ENCODE measurements around the gene PLCXD3. TPM values are rescaled to one million over a fixed set of nuclear protein-coding genes. Genes with fewer than 3 reads are reported as not detected.

The PLCXD3 gene
- total and polyA plus RNA-seq, 9 of the 15 experiments (the other 6 are each of a cell fraction or from before 2014, with no cell fraction given), result not detected

DNA sequence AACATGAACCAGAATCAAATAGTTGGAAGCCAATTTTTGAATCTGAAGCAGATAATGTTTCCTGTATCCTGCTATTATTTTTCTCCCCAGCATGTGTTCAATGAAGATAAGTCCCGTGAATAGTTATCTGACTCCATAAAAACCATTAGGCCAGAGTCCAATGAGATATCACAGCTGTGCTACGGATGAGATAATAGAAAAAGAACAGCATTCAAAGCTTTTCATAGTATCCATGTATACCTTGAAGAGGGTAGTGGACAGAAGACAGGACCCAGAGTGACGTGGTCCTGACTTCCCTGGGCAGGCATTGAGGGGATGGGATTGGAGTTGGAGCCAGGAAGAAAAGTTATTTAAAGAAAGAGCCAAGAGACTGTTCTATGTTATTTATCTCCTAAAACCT, 246.4 kb downstream of the PLCXD3 start (continued):
- TF ChIP-seq, protein P1, sequence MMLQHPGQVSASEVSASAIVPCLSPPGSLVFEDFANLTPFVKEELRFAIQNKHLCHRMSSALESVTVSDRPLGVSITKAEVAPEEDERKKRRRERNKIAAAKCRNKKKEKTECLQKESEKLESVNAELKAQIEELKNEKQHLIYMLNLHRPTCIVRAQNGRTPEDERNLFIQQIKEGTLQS (IDR thresholded peaks at IDR 0.05), result no peak
- TF ChIP-seq, protein P1 (CRISPR knock-in tag; conservative IDR thresholded peaks at IDR 0.05), result no peak
- TF ChIP-seq, protein P2, sequence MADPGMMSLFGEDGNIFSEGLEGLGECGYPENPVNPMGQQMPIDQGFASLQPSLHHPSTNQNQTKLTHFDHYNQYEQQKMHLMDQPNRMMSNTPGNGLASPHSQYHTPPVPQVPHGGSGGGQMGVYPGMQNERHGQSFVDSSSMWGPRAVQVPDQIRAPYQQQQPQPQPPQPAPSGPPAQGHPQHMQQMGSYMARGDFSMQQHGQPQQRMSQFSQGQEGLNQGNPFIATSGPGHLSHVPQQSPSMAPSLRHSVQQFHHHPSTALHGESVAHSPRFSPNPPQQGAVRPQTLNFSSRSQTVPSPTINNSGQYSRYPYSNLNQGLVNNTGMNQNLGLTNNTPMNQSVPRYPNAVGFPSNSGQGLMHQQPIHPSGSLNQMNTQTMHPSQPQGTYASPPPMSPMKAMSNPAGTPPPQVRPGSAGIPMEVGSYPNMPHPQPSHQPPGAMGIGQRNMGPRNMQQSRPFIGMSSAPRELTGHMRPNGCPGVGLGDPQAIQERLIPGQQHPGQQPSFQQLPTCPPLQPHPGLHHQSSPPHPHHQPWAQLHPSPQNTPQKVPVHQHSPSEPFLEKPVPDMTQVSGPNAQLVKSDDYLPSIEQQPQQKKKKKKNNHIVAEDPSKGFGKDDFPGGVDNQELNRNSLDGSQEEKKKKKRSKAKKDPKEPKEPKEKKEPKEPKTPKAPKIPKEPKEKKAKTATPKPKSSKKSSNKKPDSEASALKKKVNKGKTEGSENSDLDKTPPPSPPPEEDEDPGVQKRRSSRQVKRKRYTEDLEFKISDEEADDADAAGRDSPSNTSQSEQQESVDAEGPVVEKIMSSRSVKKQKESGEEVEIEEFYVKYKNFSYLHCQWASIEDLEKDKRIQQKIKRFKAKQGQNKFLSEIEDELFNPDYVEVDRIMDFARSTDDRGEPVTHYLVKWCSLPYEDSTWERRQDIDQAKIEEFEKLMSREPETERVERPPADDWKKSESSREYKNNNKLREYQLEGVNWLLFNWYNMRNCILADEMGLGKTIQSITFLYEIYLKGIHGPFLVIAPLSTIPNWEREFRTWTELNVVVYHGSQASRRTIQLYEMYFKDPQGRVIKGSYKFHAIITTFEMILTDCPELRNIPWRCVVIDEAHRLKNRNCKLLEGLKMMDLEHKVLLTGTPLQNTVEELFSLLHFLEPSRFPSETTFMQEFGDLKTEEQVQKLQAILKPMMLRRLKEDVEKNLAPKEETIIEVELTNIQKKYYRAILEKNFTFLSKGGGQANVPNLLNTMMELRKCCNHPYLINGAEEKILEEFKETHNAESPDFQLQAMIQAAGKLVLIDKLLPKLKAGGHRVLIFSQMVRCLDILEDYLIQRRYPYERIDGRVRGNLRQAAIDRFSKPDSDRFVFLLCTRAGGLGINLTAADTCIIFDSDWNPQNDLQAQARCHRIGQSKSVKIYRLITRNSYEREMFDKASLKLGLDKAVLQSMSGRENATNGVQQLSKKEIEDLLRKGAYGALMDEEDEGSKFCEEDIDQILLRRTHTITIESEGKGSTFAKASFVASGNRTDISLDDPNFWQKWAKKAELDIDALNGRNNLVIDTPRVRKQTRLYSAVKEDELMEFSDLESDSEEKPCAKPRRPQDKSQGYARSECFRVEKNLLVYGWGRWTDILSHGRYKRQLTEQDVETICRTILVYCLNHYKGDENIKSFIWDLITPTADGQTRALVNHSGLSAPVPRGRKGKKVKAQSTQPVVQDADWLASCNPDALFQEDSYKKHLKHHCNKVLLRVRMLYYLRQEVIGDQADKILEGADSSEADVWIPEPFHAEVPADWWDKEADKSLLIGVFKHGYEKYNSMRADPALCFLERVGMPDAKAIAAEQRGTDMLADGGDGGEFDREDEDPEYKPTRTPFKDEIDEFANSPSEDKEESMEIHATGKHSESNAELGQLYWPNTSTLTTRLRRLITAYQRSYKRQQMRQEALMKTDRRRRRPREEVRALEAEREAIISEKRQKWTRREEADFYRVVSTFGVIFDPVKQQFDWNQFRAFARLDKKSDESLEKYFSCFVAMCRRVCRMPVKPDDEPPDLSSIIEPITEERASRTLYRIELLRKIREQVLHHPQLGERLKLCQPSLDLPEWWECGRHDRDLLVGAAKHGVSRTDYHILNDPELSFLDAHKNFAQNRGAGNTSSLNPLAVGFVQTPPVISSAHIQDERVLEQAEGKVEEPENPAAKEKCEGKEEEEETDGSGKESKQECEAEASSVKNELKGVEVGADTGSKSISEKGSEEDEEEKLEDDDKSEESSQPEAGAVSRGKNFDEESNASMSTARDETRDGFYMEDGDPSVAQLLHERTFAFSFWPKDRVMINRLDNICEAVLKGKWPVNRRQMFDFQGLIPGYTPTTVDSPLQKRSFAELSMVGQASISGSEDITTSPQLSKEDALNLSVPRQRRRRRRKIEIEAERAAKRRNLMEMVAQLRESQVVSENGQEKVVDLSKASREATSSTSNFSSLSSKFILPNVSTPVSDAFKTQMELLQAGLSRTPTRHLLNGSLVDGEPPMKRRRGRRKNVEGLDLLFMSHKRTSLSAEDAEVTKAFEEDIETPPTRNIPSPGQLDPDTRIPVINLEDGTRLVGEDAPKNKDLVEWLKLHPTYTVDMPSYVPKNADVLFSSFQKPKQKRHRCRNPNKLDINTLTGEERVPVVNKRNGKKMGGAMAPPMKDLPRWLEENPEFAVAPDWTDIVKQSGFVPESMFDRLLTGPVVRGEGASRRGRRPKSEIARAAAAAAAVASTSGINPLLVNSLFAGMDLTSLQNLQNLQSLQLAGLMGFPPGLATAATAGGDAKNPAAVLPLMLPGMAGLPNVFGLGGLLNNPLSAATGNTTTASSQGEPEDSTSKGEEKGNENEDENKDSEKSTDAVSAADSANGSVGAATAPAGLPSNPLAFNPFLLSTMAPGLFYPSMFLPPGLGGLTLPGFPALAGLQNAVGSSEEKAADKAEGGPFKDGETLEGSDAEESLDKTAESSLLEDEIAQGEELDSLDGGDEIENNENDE (IDR thresholded peaks at IDR 0.05; ENCODE audit: low read depth, low read length), result no peak
- TF ChIP-seq, protein P3, sequence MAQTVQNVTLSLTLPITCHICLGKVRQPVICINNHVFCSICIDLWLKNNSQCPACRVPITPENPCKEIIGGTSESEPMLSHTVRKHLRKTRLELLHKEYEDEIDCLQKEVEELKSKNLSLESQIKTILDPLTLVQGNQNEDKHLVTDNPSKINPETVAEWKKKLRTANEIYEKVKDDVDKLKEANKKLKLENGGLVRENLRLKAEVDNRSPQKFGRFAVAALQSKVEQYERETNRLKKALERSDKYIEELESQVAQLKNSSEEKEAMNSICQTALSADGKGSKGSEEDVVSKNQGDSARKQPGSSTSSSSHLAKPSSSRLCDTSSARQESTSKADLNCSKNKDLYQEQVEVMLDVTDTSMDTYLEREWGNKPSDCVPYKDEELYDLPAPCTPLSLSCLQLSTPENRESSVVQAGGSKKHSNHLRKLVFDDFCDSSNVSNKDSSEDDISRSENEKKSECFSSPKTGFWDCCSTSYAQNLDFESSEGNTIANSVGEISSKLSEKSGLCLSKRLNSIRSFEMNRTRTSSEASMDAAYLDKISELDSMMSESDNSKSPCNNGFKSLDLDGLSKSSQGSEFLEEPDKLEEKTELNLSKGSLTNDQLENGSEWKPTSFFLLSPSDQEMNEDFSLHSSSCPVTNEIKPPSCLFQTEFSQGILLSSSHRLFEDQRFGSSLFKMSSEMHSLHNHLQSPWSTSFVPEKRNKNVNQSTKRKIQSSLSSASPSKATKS (CRISPR knock-in tag; IDR thresholded peaks at IDR 0.05), result no peak
- TF ChIP-seq TAF9B (IDR thresholded peaks at IDR 0.05; ENCODE audit: partially characterized antibody) (no peak), SRF (CRISPR knock-in tag; IDR thresholded peaks at IDR 0.05) (no peak), ETV5 (CRISPR knock-in tag; IDR thresholded peaks at IDR 0.05; ENCODE audit: low read depth) (no peak), NFE2 (IDR thresholded peaks at IDR 0.05; ENCODE audit: low read depth) (no peak), ARID2 (IDR thresholded peaks at IDR 0.05) (no peak)

Measured in K562 (cell line).